ENCODE data around the gene NFE2L3. TPM values are rescaled to one million over a fixed set of nuclear protein-coding genes. Genes with fewer than 3 reads are reported as not detected.
A peak's percentile ranks its signal among the peaks of the same experiment; 100 is the strongest.
"Not testable (repeated sequence)": the region's sequence is repeated elsewhere in the genome, so short reads cannot be mapped to it uniquely, and the experiment has no call there.

The NFE2L3 gene
- total RNA-seq, 6 donors from 2014 or later = 5.5 to 13.8 (median 7.0) TPM

DNA sequence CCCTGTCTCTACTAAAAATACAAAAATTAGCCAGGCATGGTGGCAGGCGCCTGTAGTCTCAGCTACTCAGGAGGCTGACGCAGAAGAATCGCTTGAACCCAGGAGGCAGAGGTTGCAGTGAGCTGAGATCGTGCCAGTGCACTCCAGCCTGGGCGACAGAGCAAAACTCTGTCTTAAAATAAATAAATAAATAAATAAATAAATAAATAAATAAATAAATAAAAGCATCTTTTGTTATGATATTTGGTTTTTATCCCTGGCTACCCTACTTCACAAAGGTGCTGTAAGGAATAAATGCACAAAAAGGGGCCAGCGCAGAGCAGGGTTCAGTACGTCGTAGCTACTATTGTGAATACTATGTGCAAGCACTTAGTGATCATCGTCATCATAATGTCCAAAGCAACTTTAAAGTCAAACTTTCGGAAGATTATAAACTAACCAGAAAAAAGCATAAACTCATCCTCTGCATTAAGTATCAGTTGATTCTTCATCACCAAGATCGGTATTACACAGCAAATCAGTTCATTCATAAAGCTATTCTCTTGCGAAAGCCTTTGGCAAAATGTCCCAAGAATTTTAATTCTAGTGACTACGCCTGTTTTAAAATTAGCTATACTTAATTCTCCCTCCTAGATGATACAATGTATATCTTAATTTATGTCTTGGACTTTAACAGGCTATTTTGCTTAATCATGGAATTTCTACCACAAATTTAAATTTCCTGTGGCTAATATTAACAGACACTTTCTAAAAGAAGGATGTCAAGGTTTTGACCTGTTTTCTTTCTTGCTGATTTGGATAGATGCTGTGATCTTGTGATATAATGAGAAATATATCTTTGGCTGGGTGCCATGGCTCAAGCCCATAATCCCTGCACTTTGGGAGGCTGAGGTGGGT, 7.6 kb upstream of the NFE2L3 start:
- Histone ChIP-seq H3K9me3 (no peaks in the 10 kb centered on the region), H3K36me3 (no peaks in the 10 kb centered on the region), H3K4me3 (no peak overlapping the region), H3K4me1 (peaks cover 0 to 5% (median 4%) of the 10 kb centered on the region in 4 donors), H3K27me3 (no peaks in the 10 kb centered on the region), H3K27ac (no peak overlapping the region)
- ATAC-seq (ENCODE audit: low FRiP score in 2 of 2) (no peak), DNase-seq (no peak)
- WGBS, 2 donors = 85 to 87% methylated on average over 13 of the region's 13 CpGs
- TF ChIP-seq EP300 (IDR thresholded peaks at IDR 0.05) (no peak), POLR2A (IDR thresholded peaks at IDR 0.05) (no peak), POLR2AphosphoS5 (IDR thresholded peaks at IDR 0.05) (no peak)
- TF ChIP-seq, protein P1, sequence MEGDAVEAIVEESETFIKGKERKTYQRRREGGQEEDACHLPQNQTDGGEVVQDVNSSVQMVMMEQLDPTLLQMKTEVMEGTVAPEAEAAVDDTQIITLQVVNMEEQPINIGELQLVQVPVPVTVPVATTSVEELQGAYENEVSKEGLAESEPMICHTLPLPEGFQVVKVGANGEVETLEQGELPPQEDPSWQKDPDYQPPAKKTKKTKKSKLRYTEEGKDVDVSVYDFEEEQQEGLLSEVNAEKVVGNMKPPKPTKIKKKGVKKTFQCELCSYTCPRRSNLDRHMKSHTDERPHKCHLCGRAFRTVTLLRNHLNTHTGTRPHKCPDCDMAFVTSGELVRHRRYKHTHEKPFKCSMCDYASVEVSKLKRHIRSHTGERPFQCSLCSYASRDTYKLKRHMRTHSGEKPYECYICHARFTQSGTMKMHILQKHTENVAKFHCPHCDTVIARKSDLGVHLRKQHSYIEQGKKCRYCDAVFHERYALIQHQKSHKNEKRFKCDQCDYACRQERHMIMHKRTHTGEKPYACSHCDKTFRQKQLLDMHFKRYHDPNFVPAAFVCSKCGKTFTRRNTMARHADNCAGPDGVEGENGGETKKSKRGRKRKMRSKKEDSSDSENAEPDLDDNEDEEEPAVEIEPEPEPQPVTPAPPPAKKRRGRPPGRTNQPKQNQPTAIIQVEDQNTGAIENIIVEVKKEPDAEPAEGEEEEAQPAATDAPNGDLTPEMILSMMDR (IDR thresholded peaks at IDR 0.05) = no peak

DNA sequence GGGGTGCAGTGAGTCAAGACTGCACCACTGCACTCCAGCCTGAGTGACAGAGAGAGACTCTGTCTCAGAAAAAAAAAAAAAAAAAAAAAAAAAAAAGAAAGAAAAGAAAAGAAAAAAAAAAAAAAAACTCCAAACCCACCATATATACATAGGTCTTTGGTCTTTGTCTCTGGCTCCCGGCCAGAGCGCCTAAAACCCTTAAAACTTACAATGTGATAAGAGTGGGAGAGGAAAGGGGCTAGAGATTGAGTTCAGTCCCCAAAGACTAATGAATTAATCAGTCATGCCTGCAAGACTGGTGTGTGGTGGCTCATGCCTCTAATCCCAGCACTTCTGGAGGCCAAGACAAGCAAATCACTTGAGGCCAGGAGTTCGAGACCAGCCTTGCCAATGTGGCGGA, 6.8 kb upstream of the NFE2L3 start:
- ATAC-seq (ENCODE audit: low FRiP score in 2 of 2) (no peak), DNase-seq (no peak)
- TF ChIP-seq, protein P1 (IDR thresholded peaks at IDR 0.05) = no peak
- no peak for TF ChIP-seq EP300 (IDR thresholded peaks at IDR 0.05)
- 81 to 95% methylated on average over 4 of the region's 4 CpGs for WGBS, 2 donors
- H3K9me3 ChIP-seq = no peaks in the 10 kb centered on the region
- no peak overlapping the region for H3K4me3 ChIP-seq
- H3K36me3 ChIP-seq = no peaks in the 10 kb centered on the region
- no peaks in the 10 kb centered on the region for H3K27me3 ChIP-seq
- H3K27ac ChIP-seq = no peak overlapping the region
- peaks cover 0 to 5% (median 4%) of the 10 kb centered on the region in 4 donors for H3K4me1 ChIP-seq

DNA sequence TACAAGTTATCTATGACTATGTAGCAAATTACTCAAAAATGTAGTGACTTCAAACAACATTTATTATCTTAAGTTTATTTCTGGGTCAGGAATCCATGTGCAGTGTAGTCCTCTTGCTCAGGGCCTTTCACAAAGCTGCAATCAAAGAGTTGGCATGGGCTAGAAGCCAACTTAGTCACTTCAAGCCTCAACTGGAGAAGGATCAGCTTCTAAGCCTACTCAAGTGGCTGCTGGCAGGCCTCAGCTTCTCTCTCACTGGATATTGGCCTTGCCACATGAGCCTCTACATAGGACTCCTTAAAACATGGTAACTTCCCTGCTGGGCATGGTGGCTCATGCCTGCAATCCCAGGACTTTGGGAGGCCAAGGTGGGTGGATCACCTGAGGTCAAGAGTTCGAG, 5.0 kb upstream of the NFE2L3 start:
- 77 to 86% methylated on average over 1 of the region's 1 CpG for WGBS, 2 donors
- H3K9me3 ChIP-seq = no peaks in the 10 kb centered on the region
- H3K27ac ChIP-seq = no peak overlapping the region
- peaks cover 0 to 10% (median 6%) of the 10 kb centered on the region in 4 donors for H3K4me1 ChIP-seq
- no peaks in the 10 kb centered on the region for H3K36me3 ChIP-seq
- H3K27me3 ChIP-seq = no peaks in the 10 kb centered on the region
- no peak overlapping the region for H3K4me3 ChIP-seq
- peak in 1 of 2 donors; percentile 84 for DNase-seq
- ATAC-seq (ENCODE audit: low FRiP score in 2 of 2) = peak in 1 of 2 donors; percentile 70
- no peak for TF ChIP-seq POLR2AphosphoS5 (IDR thresholded peaks at IDR 0.05)
- TF ChIP-seq EP300 (IDR thresholded peaks at IDR 0.05) = no peak
- TF ChIP-seq, protein P1 (IDR thresholded peaks at IDR 0.05) = no peak
- no peak for TF ChIP-seq POLR2A (IDR thresholded peaks at IDR 0.05)

DNA sequence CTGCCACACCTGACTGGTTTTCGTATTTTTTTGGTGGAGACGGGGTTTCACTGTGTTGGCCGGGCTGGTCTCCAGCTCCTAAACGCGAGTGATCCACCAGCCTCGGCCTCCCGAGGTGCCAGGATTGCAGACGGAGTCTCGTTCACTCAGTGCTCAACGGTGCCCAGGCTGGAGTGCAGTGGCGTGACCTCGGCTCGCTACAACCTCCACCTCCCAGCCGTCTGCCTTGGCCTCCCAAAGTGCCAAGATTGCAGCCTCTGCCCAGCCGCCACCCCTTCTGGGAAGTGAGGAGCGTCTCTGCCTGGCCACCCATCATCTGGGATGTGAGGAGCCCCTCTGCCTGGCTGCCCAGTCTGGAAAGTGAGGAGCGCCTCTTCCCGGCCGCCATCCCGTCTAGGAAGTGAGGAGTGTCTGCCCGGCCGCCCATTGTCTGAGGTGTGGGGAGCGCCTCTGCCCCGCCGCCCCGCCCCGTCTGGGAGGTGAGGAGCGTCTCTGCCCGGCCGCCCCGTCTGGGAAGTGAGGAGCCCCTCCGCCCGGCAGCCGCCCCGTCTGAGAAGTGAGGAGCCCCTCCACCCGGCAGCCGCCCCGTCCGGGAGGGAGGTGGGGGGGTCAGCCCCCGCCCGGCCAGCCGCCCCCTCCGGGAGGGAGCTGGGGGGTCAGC, 4.2 kb upstream of the NFE2L3 start:
- not testable (repeated sequence) for H3K27me3 ChIP-seq; H3K4me3 ChIP-seq; H3K9me3 ChIP-seq; ATAC-seq (ENCODE audit: low FRiP score in 2 of 2); H3K36me3 ChIP-seq; H3K27ac ChIP-seq
- 93 to 96% methylated on average over 11 to 34 of the region's 43 CpGs for WGBS, 2 donors
- peak in 1 of 2 donors; percentile 67 for DNase-seq
- peaks cover 3 to 13% (median 9%) of the 10 kb centered on the region in 4 donors for H3K4me1 ChIP-seq

DNA sequence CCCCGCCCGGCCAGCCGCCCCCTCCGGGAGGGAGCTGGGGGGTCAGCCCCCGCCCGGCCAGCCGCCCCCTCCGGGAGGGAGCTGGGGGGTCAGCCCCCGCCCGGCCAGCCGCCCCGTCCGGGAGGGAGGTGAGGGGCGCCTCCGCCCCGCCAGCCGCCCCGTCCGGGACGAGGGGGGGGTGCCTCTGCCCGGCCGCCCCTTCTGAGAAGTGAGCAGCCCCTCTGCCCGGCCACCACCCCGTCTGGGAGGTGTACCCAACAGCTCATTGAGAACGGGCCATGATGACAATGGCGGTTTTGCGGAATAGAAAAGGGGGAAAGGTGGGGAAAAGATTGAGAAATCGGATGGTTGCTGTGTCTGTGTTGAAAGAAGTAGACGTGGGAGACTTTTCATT, 3.7 kb upstream of the NFE2L3 start:
- H3K9me3 ChIP-seq; H3K27ac ChIP-seq; H3K27me3 ChIP-seq; H3K36me3 ChIP-seq; H3K4me3 ChIP-seq; ATAC-seq (ENCODE audit: low FRiP score in 2 of 2): not testable (repeated sequence)
- peak in 1 of 2 donors; percentile 57 for DNase-seq
- WGBS, 2 donors = 81 to 85% methylated on average over 13 to 19 of the region's 29 CpGs
- H3K4me1 ChIP-seq = peaks cover 8 to 18% (median 12%) of the 10 kb centered on the region in 4 donors

Measured in upper lobe of left lung (tissue), 6 donors.